SK-N-SH treated with all-trans-retinoic acid at 6 μM for 48 hours (cell line): ENCODE results near the gene SLCO3A1.

Experiments used
- CSDC2 ChIP-seq: fragments of 250-450 bp; sonication (Bioruptor Pico); IDR thresholded peaks from 2 replicates; pipeline ENCODE4 v1.5.0; 2020; ENCODE audit warnings: mild to moderate bottlenecking, moderate library complexity
- GLIS3 ChIP-seq: fragments of 250-450 bp; sonication (Bioruptor Pico); IDR thresholded peaks from 2 replicates; pipeline ENCODE4 v1.5.0; 2020; ENCODE audit warnings: mild to moderate bottlenecking, moderate library complexity
- PATZ1 ChIP-seq: fragments of 250-450 bp; sonication (Bioruptor Pico); IDR thresholded peaks from 2 replicates; pipeline ENCODE4 v1.8.0; 2020; ENCODE audit warnings: mild to moderate bottlenecking, moderate library complexity, borderline replicate concordance
- POU6F1 ChIP-seq: fragments of 250-450 bp; sonication (Bioruptor Pico); IDR thresholded peaks from 2 replicates; pipeline ENCODE4 v1.8.0; 2021; ENCODE audit warnings: low read depth, mild to moderate bottlenecking, moderate library complexity, borderline replicate concordance
- RARB ChIP-seq: fragments of 250-450 bp; sonication (Bioruptor Pico); IDR thresholded peaks from 2 replicates; pipeline ENCODE4 v1.8.0; 2021; ENCODE audit warnings: mild to moderate bottlenecking, moderate library complexity
- TOX ChIP-seq: fragments of 250-450 bp; sonication (Bioruptor Pico); IDR thresholded peaks from 2 replicates; pipeline ENCODE4 v1.8.0; 2021; ENCODE audit warnings: mild to moderate bottlenecking, moderate library complexity, borderline replicate concordance
- TSHZ2 ChIP-seq: fragments of 250-450 bp; sonication (Bioruptor Pico); IDR thresholded peaks from 2 replicates; pipeline ENCODE4 v1.5.0; 2020; ENCODE audit warnings: mild to moderate bottlenecking, moderate library complexity
- ZC3H10 ChIP-seq: fragments of 250-450 bp; sonication (Bioruptor Pico); IDR thresholded peaks from 2 replicates; pipeline ENCODE4 v1.5.1; 2021; ENCODE audit warnings: mild to moderate bottlenecking, moderate library complexity
- ZFP3 ChIP-seq: fragments of 250-450 bp; sonication (Bioruptor Pico); IDR thresholded peaks from 2 replicates; pipeline ENCODE4 v1.5.0; 2020; ENCODE audit warnings: mild to moderate bottlenecking, moderate library complexity

- TF ChIP-seq RARB (CRISPR knock-in tag) (no peak), TSHZ2 (CRISPR knock-in tag) (no peak), TOX (CRISPR knock-in tag) (no peak), GLIS3 (no peak), PATZ1 (no peak), ZC3H10 (CRISPR knock-in tag) (no peak), POU6F1 (CRISPR knock-in tag) (no peak), ZFP3 (CRISPR knock-in tag) (no peak), CSDC2 (no peak)
Measured at GRCh38 chr15:92009162-92009561, 155.7 kb downstream of the SLCO3A1 start.
